ENCODE results near the gene BCL11B.

BCL11B gene

GRCh38 chr14:99271951-99272631 is at the start of gene BCL11B:
Gene BCL11B (minus strand): TSS chr14:99272197. CDS start chr14:99271218, 979 bp downstream.
- DNase-seq = peak; percentile 23 to 57

GRCh38 chr14:99321236-99321925 is 49.4 kb upstream of the BCL11B start:
- DNase-seq = no peak

DNA sequence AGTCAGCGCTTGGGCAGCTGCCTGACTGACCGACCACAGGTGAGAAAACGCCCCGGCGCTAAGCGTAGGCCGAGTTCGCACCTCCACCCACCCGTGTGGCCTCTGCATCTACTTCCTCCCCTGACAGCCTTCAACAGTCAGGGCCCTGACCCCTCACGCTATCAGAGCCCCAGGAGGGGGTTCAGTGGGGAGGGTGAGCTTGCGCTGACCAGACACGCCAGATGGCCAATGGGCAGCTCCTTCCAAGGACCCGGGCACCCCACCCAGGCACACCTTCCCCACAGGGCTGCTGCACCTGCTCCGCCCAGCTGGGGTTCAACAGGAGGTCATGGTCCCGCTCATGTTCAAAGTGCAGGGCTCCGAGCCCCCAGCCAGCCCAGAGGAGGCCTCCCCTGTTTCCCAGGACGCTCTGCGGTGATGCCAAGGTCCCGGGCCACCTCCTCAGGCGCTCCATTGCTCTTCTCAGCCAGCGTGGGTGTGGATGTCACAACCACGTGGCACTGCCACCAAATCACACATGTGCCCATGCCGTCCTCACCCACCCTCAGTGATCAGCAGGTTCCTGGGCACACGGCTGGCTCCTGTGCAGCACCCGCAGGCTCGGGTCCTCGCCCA is 48.7 kb upstream of the BCL11B start:
- DNase-seq = no peak

DNA sequence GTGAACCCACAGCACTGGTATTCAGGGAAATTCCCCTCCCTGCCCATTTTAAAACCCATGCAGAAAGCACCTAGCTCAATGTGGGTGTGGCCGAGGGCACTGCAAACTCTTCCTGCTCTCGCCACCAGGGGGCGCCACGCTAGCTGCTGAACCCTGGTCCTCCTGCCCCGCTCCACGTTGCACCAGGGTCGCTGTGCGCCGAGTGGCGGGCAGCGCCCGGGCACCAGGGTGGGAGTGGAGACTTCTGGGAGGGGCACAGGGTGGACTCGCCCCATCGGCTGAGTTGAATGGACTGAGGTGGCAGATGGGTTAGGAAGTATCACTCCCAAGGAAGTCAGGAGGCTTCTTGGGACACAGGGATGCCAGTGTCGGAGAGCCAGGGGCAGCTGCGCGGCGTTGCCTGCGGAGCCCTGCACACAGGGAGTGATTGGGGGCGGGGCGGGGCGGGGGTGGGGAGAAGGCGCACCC is 48.1 kb upstream of the BCL11B start:
- DNase-seq = peak; percentile 37 to 44

DNA sequence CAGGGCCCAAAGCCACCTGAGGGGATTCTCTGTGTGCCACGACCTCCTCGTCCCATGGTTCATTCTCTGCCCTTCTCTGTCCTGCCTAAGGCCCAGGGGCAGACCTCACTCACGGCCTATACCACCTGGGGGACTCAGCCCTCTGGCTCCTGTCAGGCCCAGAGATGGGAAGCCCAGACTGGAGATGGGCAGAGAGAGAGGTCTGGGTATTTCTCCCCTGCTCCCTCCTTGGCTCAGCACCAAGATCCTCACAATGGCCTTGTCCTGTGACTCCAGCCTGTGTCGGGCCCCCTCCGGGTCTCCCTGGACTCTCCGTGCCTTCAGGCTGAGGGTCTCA is 46.9 kb upstream of the BCL11B start:
- no peak for DNase-seq

DNA sequence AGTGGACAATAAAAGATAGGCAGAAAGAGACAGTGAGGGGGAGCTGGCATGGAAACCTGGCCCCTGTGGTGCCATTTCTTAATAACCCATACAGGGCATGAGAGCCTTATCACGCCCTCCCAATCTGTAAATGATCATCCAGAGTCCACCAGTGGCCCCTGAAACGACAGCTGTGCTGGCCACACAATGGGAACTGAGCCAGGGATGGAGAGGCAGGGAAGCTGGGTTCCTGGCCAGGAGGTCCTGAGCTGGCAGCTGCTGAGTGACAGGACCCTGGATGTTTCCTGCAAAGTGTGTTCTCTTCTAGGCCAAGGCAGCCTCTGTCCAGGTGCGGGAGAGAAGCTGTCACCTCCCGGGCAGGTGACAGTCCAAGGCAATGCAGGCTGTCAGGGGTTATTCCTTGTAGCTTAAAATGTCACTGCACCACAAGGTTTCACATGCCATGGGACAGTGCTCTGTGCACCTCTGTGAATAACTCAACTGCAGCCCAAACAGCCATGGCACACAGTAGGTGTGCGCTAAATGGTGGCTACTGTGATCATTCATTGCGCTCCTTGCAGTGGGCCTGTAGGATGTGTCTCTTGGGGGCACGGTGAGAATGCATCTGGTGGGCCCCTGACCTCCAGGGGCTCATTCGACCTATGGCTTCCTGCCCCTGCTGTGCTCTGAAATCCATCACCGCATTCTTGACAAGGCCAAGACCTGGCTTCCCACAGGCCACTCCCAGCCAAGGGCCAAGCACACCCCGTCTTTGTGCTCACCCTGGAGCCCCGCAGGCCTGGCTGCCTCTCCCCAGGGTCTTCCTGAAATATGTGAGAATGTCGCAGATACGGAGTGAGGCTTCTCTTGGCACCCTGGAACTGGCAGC is 46.3 kb upstream of the BCL11B start:
- DNase-seq = no peak

GRCh38 chr14:99317231-99318090 is 45.5 kb upstream of the BCL11B start:
- DNase-seq = no peak

DNA sequence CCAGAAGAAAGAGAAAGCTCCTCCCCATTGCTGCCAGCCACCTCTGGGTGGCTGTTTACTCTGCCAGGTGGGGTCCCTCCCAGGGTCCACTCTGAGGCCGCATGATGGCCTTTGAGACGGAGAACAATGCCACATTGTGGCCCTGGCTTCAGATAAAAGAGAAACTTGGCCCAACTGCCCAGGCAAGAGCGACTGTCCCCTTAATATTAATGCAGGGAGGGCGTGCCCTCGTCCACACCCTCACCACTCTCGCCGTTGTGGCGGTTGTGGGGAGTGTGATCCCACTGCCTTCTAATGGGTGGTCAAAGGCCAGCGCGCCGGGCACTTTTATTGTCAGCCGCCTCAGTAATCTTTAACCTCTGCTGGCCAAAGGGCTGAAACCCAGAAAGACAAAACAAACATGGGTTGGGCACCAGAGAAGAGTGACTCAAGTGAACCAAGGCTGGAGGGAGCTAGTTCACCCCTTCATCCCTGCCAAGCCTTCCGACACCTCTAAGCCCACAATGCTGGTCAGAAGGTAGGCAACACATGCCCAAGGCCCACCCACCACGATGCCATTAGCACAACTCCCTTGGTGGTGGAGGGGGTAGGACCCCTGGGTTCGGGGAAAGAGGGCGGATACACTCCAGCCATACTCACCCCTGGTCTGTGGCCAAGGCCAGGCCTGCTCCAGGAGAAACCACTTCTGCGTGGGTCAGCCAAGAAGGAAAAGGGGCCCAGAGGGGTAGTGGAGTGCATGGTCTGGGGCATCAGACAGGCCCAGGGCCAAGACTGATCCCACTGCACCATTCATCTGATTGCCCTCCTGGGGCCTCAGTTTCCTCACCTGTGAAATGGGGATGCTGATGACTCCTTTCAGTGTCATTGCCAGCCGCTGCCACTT is 44.5 kb upstream of the BCL11B start:
- no peak for DNase-seq

DNA sequence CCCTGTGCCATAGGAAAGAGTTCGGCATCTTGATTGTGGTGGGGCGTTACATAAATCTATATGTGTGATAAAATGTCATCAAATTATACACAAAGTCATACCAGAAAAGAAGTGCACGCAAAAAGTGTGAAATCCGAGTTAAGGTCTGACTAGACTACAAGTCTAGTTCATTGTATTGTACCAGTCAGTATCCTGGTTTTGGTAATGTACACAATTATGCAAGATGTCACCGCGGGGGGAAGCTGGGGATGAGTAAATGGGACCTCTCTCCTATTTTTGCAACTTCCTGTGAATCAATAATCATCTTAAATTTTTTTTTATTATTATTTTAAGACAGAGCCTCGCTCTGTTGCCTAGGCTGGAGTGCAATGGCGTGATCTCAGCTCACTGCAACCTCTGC is 43.2 kb upstream of the BCL11B start:
- DNase-seq = no peak

- no peak for DNase-seq
These were observed 42.6 kb upstream of the BCL11B start for GRCh38 chr14:99314623-99315022.

DNA sequence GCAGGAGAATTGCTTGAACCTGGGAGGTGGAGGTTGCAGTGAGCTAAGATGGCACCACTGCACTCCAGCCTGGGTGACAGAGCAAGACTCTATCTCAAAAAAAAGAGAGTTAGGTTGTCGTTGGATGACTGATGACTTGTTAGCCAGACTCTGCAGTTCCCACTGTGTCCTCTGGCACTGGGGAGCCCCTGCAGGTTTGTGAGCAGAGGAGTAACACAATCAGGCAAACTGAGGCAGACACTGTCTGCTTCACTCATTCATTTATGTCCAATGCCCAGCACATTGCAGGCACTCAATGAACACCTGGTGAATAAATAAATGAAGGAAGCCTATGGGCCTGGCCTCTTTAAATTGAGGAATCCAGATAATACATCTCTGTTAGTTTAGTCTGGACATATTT is 41.2 kb upstream of the BCL11B start:
- no peak for DNase-seq

- DNase-seq = no peak
These were observed 40.1 kb upstream of the BCL11B start for GRCh38 chr14:99312106-99312505.

GRCh38 chr14:99309220-99309766 is 37.3 kb upstream of the BCL11B start:
- DNase-seq = no peak

GRCh38 chr14:99304208-99304607 is 32.2 kb upstream of the BCL11B start:
- DNase-seq = no peak

- no peak for DNase-seq
These were observed 28.2 kb upstream of the BCL11B start for GRCh38 chr14:99300190-99300589.

DNA sequence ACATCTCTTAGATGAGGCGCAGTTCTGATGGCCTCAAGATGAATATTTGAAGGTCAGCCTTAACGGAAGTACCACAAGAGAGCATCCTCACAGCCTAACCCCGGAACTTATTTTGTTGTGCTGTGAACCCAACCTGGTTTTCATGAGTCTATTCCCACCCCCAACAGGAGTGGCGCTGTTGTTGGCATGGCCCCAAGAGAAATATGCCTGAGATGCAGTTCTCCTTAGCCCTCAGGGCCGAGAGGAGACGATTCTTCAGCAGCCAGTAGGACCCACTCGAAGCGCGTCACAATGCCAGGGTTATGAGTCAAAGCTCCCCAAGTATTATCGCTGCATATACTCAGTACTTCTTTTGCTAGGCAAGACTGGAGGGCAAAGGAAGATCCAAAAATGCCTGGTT is 24.5 kb upstream of the BCL11B start:
- no peak for DNase-seq

- DNase-seq = no peak
These were observed 17.6 kb upstream of the BCL11B start for GRCh38 chr14:99289394-99290189.

DNA sequence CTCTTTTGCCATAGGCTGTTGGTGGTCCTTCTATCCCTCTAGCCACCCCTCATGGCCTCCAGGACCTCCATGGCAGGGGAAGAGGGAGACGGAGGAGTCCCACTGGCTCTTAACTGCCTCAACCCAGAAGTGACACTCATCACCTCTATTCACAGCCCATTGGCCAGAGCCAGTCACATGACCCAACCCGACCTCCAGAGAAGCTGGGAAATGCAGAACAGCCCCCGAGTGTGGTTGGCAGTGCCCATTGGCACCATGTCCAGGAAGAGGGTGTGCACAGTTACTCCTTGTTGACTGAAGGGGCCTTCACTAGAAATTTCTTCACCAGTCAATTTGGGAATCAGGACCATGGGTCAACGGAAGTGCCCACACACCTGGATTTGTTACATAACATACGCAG is 17.0 kb upstream of the BCL11B start:
- DNase-seq = no peak

- no peak for DNase-seq
These were observed 15.4 kb upstream of the BCL11B start for GRCh38 chr14:99287269-99287942.
